Measurements from ENCODE around the gene ZNF556.
A peak's percentile ranks its signal among the peaks of the same experiment; 100 is the strongest.
"Not testable (repeated sequence)": the region's sequence is repeated elsewhere in the genome, so short reads cannot be mapped to it uniquely, and the experiment has no call there.

Gene ZNF556

GRCh38 chr19:2854849-2855248, 12.3 kb upstream of the ZNF556 start:
- no peak for DNase-seq

DNA sequence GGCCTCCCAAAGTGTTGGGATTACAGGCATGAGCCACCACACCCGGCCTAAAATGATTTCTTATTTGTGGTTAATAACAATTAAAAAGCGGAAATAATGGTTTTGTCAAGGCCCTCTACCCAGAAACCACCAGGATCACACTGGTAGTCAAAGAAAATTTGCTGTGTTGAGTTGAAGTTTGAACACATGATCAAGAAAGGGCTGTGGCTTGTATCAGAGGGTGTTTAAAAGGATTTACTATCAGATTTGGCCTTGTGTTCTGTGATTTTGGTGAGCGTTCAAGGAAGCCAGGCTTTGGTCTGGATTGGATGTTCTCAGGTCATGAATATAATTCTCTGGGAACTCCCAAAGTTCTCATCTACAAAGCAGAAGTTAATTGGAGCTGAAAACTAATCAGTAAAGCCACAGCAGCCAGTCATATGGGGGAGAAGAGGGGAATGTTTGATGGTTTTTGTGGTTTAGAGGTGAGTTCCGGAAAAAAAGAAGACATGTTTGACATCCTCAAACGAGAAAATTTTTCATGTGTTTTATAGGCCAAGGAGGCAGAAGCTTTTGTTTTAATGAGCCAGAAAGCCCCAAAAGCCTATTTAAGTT, 10.6 kb upstream of the ZNF556 start:
- DNase-seq, result no peak

DNA sequence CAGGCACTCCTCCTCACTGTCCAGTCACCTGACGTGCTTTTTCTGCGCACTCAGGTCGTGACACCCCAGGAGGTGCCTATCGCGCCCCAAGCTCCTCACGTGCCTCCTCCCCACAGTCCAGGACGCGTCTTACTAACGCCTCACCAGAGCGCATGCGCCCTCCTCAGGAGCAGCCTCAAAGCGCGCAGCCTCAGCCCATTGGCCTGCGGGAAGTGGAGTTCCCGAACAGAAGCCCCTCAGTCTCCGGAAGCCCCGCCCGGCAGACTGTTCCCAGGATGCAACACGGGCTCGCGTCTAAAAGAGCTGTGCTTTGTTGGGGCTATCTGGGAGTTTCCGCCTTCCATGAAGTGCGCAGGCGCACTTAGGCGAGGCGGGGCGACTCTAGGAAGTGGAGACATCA, 8.3 kb upstream of the ZNF556 start:
- DNase-seq, result no peak

DNA sequence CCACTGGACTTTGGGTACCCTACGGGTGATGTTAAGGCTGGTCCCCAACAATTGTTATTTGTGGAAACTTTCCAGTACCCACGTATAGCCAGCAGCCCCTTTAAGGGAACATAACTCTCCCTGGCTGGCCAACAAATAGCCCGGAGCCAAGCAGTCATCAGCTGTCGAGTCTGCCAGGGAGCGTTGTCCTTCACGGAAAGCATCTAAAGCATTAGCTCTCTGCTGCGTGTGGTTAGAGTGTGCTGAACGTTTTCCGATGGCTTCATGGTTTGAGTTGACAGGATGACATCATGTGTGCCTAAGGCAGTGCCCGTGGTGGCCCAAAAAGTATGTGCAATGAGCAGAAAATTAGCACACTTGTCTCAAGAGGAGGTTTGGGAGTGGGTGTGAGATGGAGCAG, 3.3 kb upstream of the ZNF556 start:
- no peak for DNase-seq

GRCh38 chr19:2865334-2866100, 1.6 kb upstream of the ZNF556 start:
- DNase-seq, result no peak

GRCh38 chr19:2866495-2867024, 575 bp upstream of the ZNF556 start:
- DNase-seq, result no peak

GRCh38 chr19:2869618-2870017, 2.5 kb downstream of the ZNF556 start:
- no peak for DNase-seq

DNA sequence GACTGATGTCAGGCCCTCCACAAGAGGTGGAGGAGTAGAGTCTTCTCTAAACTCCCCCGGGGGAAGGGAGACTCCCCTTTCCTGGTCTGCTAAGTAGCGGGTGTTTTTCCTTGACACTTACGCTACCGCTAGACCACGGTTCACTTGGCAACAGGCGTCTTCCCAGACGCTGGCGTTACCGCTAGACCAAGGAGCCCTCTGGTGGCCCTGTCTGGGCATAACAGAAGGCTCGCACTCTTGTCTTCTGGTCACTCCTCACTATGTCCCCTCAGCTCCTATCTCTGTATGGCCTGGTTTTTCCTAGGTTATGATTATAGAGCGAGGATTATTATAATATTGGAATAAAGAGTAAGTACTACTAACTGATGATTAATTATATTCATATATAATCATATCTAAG, 5.0 kb downstream of the ZNF556 start:
- not testable (repeated sequence) for DNase-seq

- no peak for DNase-seq
These were observed 10.5 kb downstream of the ZNF556 start for GRCh38 chr19:2877398-2878331.

GRCh38 chr19:2883686-2884439, 16.7 kb downstream of the ZNF556 start:
- DNase-seq, result no peak

DNA sequence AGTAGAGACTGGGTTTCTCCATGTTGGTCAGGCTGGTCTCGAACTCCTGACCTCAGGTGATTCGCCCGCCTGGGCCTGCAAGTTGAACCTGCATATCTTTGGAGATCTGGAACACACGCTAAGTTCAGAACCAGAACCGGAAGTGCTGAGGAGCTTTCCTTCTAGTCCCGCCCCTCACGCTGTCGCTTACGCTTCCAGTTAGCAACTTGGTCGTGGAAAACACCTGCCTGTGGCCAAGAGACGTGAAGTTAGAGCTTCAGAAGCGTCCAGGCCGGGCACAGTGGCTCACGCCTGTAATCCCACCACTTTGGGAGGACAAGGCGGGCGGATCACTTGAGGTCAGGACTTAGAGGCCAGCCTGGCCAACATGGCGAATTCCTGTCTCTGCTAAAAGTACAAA, 18.6 kb downstream of the ZNF556 start:
- DNase-seq, result no peak

DNA sequence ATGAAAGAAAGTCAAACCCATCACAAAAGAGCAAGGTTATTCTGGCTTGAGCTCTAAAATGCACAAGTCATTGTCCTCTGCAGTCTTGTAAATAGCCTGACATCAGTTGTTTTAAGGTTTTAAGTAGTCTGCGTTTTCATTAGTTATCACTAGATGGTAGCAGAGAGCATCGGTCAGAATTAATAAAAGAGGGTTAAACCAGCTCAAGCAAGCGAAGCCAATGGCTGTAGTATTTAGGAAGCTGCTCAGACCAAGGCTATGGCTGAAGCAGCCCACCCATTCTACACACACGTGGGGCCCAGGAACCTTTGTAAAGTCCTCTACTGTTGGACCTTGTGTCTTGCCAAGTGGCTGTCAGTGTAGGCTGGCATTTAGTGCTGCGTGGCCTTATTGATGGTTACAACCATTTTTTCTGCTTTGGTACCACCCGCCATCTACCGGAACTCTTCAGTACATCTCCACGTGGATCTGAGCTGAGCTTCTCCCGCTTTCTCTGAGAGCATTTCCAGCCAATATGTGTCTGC, 20.3 kb downstream of the ZNF556 start:
- peak; percentile 73 to 81 for DNase-seq

DNA sequence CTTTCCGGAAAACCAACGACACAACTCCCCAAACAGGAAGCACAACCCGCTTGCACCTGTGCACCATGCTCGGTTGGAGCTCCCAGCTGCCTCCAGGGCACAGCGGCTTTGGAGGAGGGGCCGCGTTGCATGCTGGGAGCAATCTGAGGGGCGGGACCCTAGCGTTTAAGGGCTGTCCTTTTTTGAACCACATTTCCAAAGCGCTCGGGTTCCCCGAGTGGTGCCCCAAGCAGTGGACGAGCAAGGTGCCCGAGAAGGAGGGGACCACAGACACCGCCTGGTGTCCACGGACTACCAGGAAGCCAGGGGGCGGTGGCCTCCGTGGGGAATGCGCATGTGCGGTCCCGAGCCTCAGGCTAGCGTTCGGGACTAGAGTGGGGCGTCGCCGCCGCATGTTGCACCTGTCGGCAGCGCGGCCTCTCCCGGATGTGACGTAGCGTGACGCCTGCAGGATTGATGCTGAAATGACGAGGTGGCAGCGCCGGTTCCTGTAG, 21.6 kb downstream of the ZNF556 start:
- DNase-seq, result no peak

- DNase-seq, result not testable (repeated sequence)
These were observed 23.4 kb downstream of the ZNF556 start for GRCh38 chr19:2890531-2890930.

- DNase-seq, result no peak
These were observed 29.6 kb downstream of the ZNF556 start for GRCh38 chr19:2896694-2897093.

DNA sequence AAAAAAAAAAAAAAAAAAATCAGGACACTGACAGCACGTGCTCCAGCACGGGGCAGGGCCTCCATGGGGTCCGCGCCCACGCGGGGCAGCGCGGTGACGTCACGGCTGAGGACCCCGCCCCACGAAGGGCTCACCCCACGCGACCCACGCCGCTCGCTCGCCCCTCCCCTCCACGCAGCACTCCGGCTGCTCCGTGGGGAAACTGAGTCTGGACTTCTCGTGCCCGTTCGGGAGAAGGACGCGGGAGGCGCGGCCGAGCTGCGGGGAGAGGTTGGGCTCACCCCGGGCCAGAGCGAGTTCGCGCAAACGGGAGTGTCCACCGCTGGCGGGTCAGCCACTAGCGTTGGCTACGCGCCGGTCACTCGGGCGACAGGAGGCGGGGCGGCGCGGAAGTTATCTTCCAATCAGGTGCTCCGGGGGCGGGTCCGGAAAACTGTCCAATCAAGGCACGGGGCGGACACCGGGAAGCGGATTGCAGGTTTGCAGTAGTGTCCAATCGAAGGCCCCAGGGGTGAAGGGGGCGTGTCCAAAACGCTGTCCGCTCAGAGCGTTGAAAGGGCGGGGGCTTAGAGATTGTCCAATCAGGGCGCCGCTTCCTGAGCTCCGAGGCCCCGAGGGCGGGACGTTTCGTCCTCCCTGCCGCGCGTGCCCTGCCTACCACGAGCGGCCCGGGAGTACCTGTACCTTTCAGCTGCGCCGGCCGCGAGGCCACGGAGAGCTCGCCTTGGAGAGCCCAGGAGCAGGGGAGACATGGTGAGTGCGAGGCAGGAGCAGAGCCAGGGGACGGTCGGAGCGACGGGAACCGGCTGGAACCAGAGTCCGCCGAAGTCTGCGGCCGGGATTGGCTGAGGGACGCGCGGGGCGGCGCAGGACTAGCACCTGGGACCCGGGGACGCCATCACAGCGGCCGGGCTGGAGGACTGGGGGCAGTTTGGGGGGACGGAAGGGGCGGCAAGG, 33.4 kb downstream of the ZNF556 start, which contains the start of gene ZNF57:
Gene ZNF57 (plus strand): TSS at position 633 of the 957 bp plus-strand sequence. CDS start 118 bp downstream, at position 751.
- peak; percentile 99 for DNase-seq

DNA sequence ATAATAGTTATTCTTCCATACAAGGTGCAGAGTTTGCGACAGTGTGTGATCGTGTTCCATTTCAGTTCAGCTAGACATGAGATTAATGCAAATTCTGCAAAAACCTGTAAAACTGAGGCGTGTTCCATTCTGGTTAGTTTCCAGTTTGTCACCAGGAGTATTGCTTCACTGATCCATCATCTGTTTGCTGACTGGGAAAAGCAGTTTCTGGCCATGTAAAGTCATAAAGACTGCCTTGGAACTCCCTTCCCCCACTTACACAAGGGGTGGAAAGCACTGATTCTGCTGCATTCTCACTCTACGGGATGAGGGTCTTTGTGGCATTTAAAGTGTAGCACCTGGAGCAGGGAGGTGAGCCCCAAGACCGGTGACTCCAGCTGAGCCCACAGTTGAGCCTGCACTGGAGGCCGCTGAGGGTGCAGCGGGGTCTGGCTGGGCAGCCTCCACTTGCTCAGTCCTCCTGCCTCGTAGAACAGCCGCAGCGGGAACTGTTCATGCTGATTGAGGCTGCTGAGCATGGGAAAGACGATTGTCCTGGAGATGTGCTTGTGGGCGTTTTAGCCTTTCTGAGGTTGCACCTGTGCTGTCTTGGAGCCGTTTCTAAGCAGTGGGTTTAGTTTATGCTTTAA, 35.6 kb downstream of the ZNF556 start:
- no peak for DNase-seq

GRCh38 chr19:2903326-2903725, 36.2 kb downstream of the ZNF556 start:
- not testable (repeated sequence) for DNase-seq

DNA sequence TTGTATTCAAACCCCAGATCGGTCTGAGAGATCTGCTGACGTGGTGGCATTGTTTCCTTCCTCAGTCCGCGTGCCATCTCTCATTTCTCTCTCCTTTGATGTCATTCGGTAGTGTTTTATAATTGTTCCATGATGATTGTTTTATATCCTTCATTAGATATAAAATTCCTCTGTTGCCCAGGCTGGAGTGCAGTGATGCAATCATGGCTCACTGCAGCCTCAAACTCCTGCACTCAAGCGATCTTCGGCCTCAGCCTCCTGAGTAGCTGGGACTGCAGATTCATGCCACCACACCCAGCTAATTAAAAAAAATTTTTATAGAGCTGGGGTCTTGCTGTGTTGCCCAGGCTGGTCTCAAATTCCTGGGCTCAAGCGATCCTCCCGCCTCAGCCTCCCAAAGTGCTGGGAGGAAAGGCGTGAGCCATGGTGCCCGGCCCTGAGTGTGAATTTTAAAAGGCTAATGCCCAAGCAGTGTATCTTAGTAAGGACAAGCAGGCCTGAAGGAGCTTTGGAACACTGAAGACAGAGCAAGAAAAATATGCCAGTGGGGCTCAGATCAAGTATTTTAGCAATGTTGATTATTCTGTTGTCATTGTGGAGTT, 38.9 kb downstream of the ZNF556 start:
- DNase-seq, result no peak

Data from SHP77 (cell line).